GM23248 (cell line): ENCODE data around the gene CD164L2. TPM values are rescaled to one million over a fixed set of nuclear protein-coding genes. Genes with fewer than 3 reads are reported as not detected.

Source experiments
- DNase-seq: peaks from one replicate; pipeline ENCODE4 v3.0.0-alpha.2; 2015
- H2AFZ ChIP-seq: fragments of 200-600 bp; sonication (generic); 2 replicates; pipeline ENCODE4 v1.6.1; 2016; ENCODE audit warnings: antibody characterized with exemption
- H3F3A ChIP-seq: fragments of 200-600 bp; sonication (generic); 2 replicates; pipeline ENCODE4 v1.6.1; 2016; ENCODE audit warnings: mild to moderate bottlenecking, antibody characterized with exemption, mixed run types; ENCODE audit not compliant: insufficient read depth
- H3K27ac ChIP-seq: fragments of 200-600 bp; sonication (generic); 2 replicates; pipeline ENCODE4 v1.5.1; 2016; ENCODE audit warnings: mild to moderate bottlenecking
- H3K27me3 ChIP-seq: fragments of 200-600 bp; sonication (generic); replicated peaks from 2 replicates; pipeline ENCODE4 v1.6.1; 2016; ENCODE audit warnings: mild to moderate bottlenecking; ENCODE audit not compliant: insufficient read depth
- H3K36me3 ChIP-seq: fragments of 200-600 bp; sonication (generic); 2 replicates; pipeline ENCODE4 v1.6.1; 2016; ENCODE audit warnings: low read depth, mild to moderate bottlenecking
- H3K4me1 ChIP-seq: fragments of 200-600 bp; sonication (generic); 2 replicates; pipeline ENCODE4 v1.6.1; 2016; ENCODE audit warnings: mild to moderate bottlenecking; ENCODE audit not compliant: insufficient read depth
- H3K4me2 ChIP-seq: fragments of 200-600 bp; sonication (generic); one replicate; pipeline ENCODE4 v1.6.1; 2016; ENCODE audit warnings: mild to moderate bottlenecking; ENCODE audit not compliant: unreplicated experiment
- H3K4me3 ChIP-seq: fragments of 200-600 bp; sonication (generic); 2 replicates; pipeline ENCODE4 v1.5.1; 2016; ENCODE audit warnings: mild to moderate bottlenecking
- H3K79me2 ChIP-seq: fragments of 200-600 bp; sonication (generic); 2 replicates; pipeline ENCODE4 v1.6.1; 2016; ENCODE audit warnings: mild to moderate bottlenecking; ENCODE audit not compliant: insufficient read depth
- H3K9ac ChIP-seq: fragments of 200-600 bp; sonication (generic); 2 replicates; pipeline ENCODE4 v1.6.1; 2016; ENCODE audit warnings: mild to moderate bottlenecking
- H3K9me2 ChIP-seq: fragments of 200-600 bp; sonication (generic); 2 replicates; pipeline ENCODE4 v1.6.1; 2016; ENCODE audit warnings: mixed run types, mild to moderate bottlenecking, moderate library complexity; ENCODE audit not compliant: insufficient read depth
- H3K9me3 ChIP-seq: fragments of 200-600 bp; sonication (generic); one replicate; pipeline ENCODE4 v1.6.1; 2017; ENCODE audit warnings: low read depth
- H4K20me1 ChIP-seq: fragments of 200-600 bp; sonication (generic); 2 replicates; pipeline ENCODE4 v1.6.0; 2016; ENCODE audit not compliant: insufficient read depth
- EZH2 ChIP-seq: fragments of 200-600 bp; sonication (generic); IDR thresholded peaks from 2 replicates; pipeline ENCODE4 v1.6.1; 2018; ENCODE audit warnings: antibody characterized with exemption, mild to moderate bottlenecking; ENCODE audit not compliant: insufficient read depth, poor library complexity, severe bottlenecking
- EZH2phosphoT487 ChIP-seq: fragments of 200-600 bp; sonication (generic); IDR thresholded peaks from 2 replicates; pipeline ENCODE4 v1.6.1; 2018; ENCODE audit warnings: antibody characterized with exemption, moderate library complexity, mild to moderate bottlenecking, low read depth; ENCODE audit not compliant: insufficient read depth
- WGBS, 2 experiments: methylation state at CpG; one replicate each; pipeline ENCODE4 v1.1.6; 2015 to 2017; ENCODE audit warnings: low lambda C conversion rate in 2 of 2, low coverage in 1 of 2; ENCODE audit errors: missing lambda C conversion rate in 2 of 2; 5-methylcytosine and 5-hydroxymethylcytosine counted together
- in situ Hi-C: fragments of 300-500 bp; cut with MboI; formaldehyde crosslinking; loops from 2 replicates; pipeline ENCODE4 v1.15.0; 2020
- polyA plus RNA-seq: library from polyadenylated mRNA; unstranded; fragments of >200 nt; fragmentation: Nextera tagmentation; extraction: Ambion mirVana; gene quantifications from 2 replicates; pipeline ENCODE4 v1.2.1, GENCODE V29; 2016
- total RNA-seq: library from RNA; depleted of rRNA; stranded (reverse); fragments of >200 nt; shearing (Covaris generic); gene quantifications from 2 replicates; pipeline ENCODE4 v1.2.3, GENCODE V29; 2014

The CD164L2 gene
- total and polyA plus RNA-seq, 2 experiments from 2014 or later: not detected

DNA sequence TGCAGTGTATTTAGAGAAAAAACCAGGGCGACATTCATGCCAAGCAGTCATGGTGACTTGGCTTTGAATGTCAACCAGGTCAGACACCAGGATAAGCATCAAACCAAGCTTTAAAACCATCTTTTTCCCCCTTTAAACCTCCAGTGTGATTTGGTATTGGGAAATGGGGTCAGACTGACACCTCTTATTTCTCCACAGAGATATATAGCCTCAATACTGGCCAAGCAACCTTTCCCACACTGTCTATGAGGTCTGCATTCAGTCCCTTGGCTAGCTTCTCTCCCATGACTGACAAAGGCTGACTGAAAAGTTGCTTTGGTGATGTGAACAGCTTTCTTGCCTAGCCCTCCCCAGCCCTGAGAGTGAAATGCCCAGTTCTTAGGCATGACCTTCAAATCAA lies 31.0 kb upstream of the CD164L2 start:
- H3K4me3 ChIP-seq: no peak overlapping the region
- no peak for DNase-seq
- no peak overlapping the region for H3K27ac ChIP-seq
- WGBS, 2 experiments: 69 to 79% methylated on average over 1 of the region's 1 CpG
- H3K4me1 ChIP-seq: peaks cover 13% of the 10 kb centered on the region
- peaks cover 65% of the 10 kb centered on the region for H3K36me3 ChIP-seq
- H3F3A ChIP-seq: peaks cover 15% of the 10 kb centered on the region
- H3K9me2 ChIP-seq: no peaks in the 10 kb centered on the region
- no peak overlapping the region for H3K9ac ChIP-seq
- in situ Hi-C loops: loop anchor here (25.0 kb wide), 1 partner anchor 198 kb away; the partner anchor contains the start of gene AHDC1
- no peak overlapping the region for H3K4me2 ChIP-seq
- H4K20me1 ChIP-seq: no peaks in the 10 kb centered on the region
- no peaks in the 10 kb centered on the region for H3K9me3 ChIP-seq
- no peak overlapping the region for H2AFZ ChIP-seq
- H3K27me3 ChIP-seq: no peaks in the 10 kb centered on the region
- no peak for TF ChIP-seq EZH2phosphoT487
- TF ChIP-seq EZH2: no peak
- H3K79me2 ChIP-seq: peaks cover 43% of the 10 kb centered on the region

DNA sequence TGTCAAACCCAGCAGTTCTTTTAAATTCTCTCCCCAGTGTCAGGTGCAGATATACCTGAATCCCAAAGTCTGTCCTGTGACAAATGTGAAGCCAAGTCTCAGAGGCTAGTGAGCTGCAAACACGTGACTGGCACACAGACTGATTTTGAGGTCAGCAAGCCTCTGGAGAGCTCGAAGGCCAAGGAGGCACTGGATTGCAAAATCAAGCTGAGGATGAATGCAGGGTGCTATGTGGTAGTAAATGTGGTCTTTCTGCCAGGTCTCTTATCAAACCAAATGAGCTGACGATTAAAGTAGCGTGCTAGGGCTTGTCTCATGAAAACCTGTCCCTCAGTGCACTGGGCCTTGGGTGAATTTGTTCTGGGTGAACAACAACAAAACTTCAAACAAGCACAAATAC lies 29.9 kb upstream of the CD164L2 start:
- Histone ChIP-seq H3F3A (0 out of 2 replicates have a peak, but pooled peaks cover 7% of the 10 kb centered on the region), H3K4me2 (no peak overlapping the region), H3K4me3 (no peak overlapping the region), H3K36me3 (peaks cover 69% of the 10 kb centered on the region), H3K79me2 (peaks cover 38% of the 10 kb centered on the region), H3K9me2 (no peaks in the 10 kb centered on the region), H3K4me1 (peaks cover 4% of the 10 kb centered on the region), H3K27me3 (no peaks in the 10 kb centered on the region), H4K20me1 (no peaks in the 10 kb centered on the region), H3K9me3 (no peaks in the 10 kb centered on the region), H2AFZ (no peak overlapping the region), H3K9ac (no peak overlapping the region), H3K27ac (no peak overlapping the region)
- WGBS, 2 experiments: 95 to 98% methylated on average over 4 of the region's 4 CpGs
- TF ChIP-seq EZH2 (no peak), EZH2phosphoT487 (no peak)
- in situ Hi-C loops: loop anchor here (25.0 kb wide), 1 partner anchor 199 kb away; the partner anchor contains the start of gene AHDC1
- DNase-seq: no peak

DNA sequence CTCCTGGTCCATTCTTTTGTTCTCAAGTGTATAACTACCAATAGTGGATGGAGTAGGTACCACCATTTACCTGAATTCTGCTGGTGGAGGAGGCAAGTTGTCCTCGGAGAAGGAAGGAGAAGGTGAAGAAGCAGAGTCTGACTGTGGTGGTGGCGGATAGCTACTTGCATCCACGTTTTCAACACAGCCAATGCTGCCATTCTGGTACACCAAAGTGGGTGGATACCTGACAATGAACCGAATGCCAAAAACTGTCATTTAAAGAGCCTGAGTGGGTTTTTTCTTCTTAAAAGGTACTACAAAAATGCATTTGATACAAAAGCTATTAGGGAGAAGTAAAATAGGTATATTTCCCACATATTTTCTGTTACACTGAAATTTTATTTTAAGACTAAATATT lies 29.4 kb upstream of the CD164L2 start:
- Histone ChIP-seq H3K9ac (no peak overlapping the region), H3K4me2 (no peak overlapping the region), H3K79me2 (peaks cover 34% of the 10 kb centered on the region), H3K4me3 (no peak overlapping the region), H3K27ac (no peak overlapping the region), H3K36me3 (peaks cover 64% of the 10 kb centered on the region), H3K27me3 (no peaks in the 10 kb centered on the region), H3K4me1 (no peaks in the 10 kb centered on the region; the same call in 1 of the 2 replicates), H4K20me1 (no peaks in the 10 kb centered on the region), H3K9me3 (no peaks in the 10 kb centered on the region), H2AFZ (no peak overlapping the region), H3K9me2 (no peaks in the 10 kb centered on the region), H3F3A (0 out of 2 replicates have a peak, but pooled peaks cover 3% of the 10 kb centered on the region)
- no peak for TF ChIP-seq EZH2phosphoT487
- no peak for TF ChIP-seq EZH2
- DNase-seq: no peak
- in situ Hi-C loops: loop anchor here (25.0 kb wide), 1 partner anchor 200 kb away; the partner anchor contains the start of gene AHDC1
- WGBS, 2 experiments: 95 to 100% methylated on average over 4 of the region's 4 CpGs

DNA sequence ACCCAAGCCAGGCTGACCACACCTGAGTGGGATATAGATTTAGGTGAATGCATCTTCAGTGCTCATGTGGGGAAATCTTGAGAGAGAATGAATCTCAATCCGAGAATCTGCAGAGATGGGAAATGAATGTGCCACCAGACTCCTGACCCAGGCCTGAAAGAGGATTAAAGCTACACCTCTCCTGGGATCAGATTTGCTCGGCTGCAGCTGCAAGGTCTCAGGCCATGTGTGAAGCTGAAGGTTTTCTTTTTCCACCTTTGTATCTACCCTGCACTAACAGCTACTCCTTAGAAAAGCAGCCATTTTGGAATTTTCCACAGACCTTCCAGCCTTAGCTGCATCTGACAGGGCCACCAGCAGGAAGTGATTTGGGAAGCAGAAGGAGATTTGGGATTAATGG lies 27.6 kb upstream of the CD164L2 start:
- no peak for DNase-seq
- H3K27me3 ChIP-seq: no peaks in the 10 kb centered on the region
- TF ChIP-seq EZH2 (no peak), EZH2phosphoT487 (no peak)
- H3K4me2 ChIP-seq: no peak overlapping the region
- H3K9ac ChIP-seq: no peak overlapping the region
- no peaks in the 10 kb centered on the region for H3K9me3 ChIP-seq
- in situ Hi-C loops: loop anchor here (25.0 kb wide), 1 partner anchor 202 kb away; the partner anchor contains the start of gene AHDC1
- peaks cover 16% of the 10 kb centered on the region for H3K79me2 ChIP-seq
- no peak overlapping the region for H2AFZ ChIP-seq
- H4K20me1 ChIP-seq: no peaks in the 10 kb centered on the region
- H3K4me3 ChIP-seq: no peak overlapping the region
- H3K27ac ChIP-seq: no peak overlapping the region
- WGBS, 2 experiments: 83 to 84% methylated on average over 2 of the region's 2 CpGs
- peaks cover 48% of the 10 kb centered on the region for H3K36me3 ChIP-seq
- no peaks in the 10 kb centered on the region for H3F3A ChIP-seq
- H3K9me2 ChIP-seq: no peaks in the 10 kb centered on the region
- peaks cover 4% of the 10 kb centered on the region; the same call in 1 of the 2 replicates for H3K4me1 ChIP-seq

DNA sequence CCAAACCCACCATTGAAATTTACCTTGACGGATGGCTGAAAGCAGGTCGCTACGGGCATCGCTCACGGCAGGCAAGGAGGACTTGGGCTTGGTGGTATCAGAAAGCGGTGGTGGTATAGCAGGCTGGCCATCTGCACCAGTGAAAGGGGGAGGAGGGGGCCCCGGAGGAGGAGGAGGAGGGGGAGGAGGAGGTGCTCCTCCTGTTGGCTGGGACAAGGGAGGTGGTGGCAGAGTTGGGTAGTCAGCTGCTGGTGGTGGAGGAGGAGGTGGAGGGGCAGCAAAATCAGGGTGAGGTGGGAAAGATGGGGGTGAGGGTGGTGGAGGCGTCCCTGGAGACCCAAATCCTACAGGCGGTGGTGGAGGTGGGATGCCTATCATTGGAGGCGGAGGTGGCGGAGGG lies 26.5 kb upstream of the CD164L2 start:
- 95 to 99% methylated on average over 9 to 11 of the region's 11 CpGs for WGBS, 2 experiments
- peaks cover 39% of the 10 kb centered on the region for H3K36me3 ChIP-seq
- in situ Hi-C loops: loop anchor here (25.0 kb wide), 1 partner anchor 203 kb away; the partner anchor contains the start of gene AHDC1

More for the DNA sequence above, 26.5 kb upstream of the CD164L2 start:
- DNase-seq: no peak
- Histone ChIP-seq H4K20me1 (no peaks in the 10 kb centered on the region), H3K9me3 (no peaks in the 10 kb centered on the region), H3K9ac (no peak overlapping the region), H3K27ac (no peak overlapping the region), H3K9me2 (no peaks in the 10 kb centered on the region), H3K4me1 (peaks cover 15% of the 10 kb centered on the region), H3K27me3 (no peaks in the 10 kb centered on the region), H3K4me3 (no peak overlapping the region), H2AFZ (no peak overlapping the region), H3K4me2 (no peak overlapping the region), H3F3A (peaks cover 5% of the 10 kb centered on the region; the same call in 1 of the 2 replicates), H3K79me2 (peaks cover 12% of the 10 kb centered on the region)
- TF ChIP-seq EZH2 (no peak), EZH2phosphoT487 (no peak)
